Astrocyte of the spinal cord (primary cell): Measurements from ENCODE around the gene ANKRD12.

ENCODE experiments used
- DNase-seq: peaks from one replicate; pipeline ENCODE4 v3.0.0; 2011; ENCODE audit warnings: low read depth, low spot score
- H3K4me3 ChIP-seq: 2 replicates; pipeline ENCODE4 v1.5.1; 2011; ENCODE audit warnings: low read depth, mild to moderate bottlenecking, low read length, moderate library complexity
- CTCF ChIP-seq: IDR thresholded peaks from 2 replicates; pipeline ENCODE4 v1.5.1; 2012; ENCODE audit warnings: low read depth, mild to moderate bottlenecking, low read length, inconsistent platforms
- in situ Hi-C: cut with HindIII; loops from 2 replicates; pipeline ENCODE4 v1.10.0; 2017; ENCODE audit warnings: low sequenced_read_pairs

The ANKRD12 gene

DNA sequence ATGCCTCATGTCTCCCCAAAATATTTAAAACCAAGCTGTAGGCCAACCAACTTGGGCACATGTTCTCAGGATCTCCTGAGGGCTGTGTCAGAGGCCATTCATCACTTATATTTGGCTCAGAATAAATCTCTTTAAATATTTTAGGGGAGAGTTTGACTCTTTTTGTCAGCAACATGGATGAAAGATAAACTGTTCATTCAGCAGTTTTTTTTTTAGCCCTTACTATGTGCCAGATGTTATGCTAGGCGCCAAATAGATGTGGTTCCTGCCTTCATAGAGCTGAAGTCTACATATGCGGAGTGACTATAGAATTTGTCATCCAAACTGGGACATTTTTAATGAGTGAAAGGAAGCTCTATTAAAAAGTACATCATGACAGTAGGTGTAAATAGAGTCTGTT, 155.5 kb downstream of the ANKRD12 start:
- TF ChIP-seq CTCF = no peak
- H3K4me3 ChIP-seq = no peak overlapping the region
- no peak for DNase-seq
- in situ Hi-C loops = no loop called here

- no peak overlapping the region for H3K4me3 ChIP-seq
- in situ Hi-C loops = no loop called here
- no peak for DNase-seq
- no peak for TF ChIP-seq CTCF
Observed at GRCh38 chr18:9293948-9294347, 157.4 kb downstream of the ANKRD12 start.

GRCh38 chr18:9296233-9297006, 159.8 kb downstream of the ANKRD12 start:
- no peak for TF ChIP-seq CTCF
- DNase-seq = no peak
- in situ Hi-C loops = no loop called here
- H3K4me3 ChIP-seq = no peak overlapping the region

DNA sequence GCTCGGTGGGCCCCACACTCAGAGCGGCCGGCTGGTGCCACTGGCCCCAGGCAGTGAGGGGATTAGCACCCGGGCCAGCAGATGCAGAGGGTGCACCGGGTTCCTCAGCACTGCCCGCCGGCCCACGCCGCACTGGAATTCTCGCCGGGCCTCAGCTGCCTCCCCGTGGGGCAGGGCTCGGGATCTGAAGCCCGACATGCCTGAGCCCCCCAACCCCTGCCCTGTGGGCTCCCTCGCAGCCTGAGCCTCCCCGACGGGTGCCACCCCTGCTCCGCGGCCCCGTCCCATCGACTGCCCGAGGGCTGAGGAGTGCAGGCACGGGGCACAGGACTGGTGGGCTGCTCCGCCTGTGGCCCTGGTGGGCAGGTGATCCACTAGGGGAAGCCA, 160.4 kb downstream of the ANKRD12 start:
- in situ Hi-C loops = no loop called here
- TF ChIP-seq CTCF = no peak
- DNase-seq = no peak
- no peak overlapping the region for H3K4me3 ChIP-seq

DNA sequence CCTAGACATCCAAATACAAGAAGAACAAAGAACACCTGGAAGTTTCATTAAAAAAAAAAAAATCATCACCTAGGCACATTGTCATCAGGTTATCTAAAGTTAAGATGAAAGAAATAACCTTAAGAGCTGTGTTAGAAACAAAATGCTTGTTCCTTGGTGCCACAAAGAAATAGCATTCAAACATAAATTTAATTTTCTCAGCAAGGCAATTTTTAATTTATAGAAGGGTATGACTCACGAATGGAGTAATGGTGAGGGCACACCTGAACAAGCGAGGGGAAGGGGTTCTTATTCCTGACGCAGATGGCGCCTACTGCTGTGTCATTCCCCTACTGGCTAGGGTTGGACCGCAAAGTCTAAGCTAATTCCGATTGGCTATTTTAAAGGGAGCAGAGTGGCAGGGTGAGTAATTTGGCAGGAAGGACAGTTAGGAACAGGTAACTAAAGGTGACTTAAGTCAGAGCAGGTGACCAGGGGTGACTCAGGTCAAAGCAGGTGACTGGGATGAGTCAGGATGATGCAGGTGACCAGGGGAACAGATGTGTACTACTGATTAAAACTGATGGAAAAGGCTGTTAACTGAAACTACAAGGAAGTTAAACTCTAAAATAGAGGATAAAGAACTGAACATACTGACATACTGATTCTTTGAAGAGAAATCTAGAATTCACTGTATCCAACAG, 167.9 kb downstream of the ANKRD12 start:
- in situ Hi-C loops = no loop called here
- no peak overlapping the region for H3K4me3 ChIP-seq
- TF ChIP-seq CTCF = no peak
- no peak for DNase-seq

GRCh38 chr18:9319333-9319732, 182.8 kb downstream of the ANKRD12 start:
- in situ Hi-C loops = no loop called here
- TF ChIP-seq CTCF = no peak
- no peak overlapping the region for H3K4me3 ChIP-seq
- DNase-seq = no peak
